Hepatocyte (in vitro differentiated cells): Measurements from ENCODE around the gene COX15. TPM values are rescaled to one million over a fixed set of nuclear protein-coding genes. Genes with fewer than 3 reads are reported as not detected.
A peak's percentile ranks its signal among the peaks of the same experiment; 100 is the strongest.

Source experiments
- DNase-seq: peaks from one replicate; pipeline ENCODE4 v3.0.0-alpha.2; 2016; ENCODE audit warnings: low spot score
- H2AFZ ChIP-seq: fragments of 200-600 bp; sonication (generic); 2 replicates; pipeline ENCODE4 v1.6.0; 2016; ENCODE audit warnings: antibody characterized with exemption, mild to moderate bottlenecking
- H3K27ac ChIP-seq: fragments of 200-600 bp; sonication (generic); 2 replicates; pipeline ENCODE4 v1.5.1; 2016; ENCODE audit warnings: mild to moderate bottlenecking
- H3K27me3 ChIP-seq: fragments of 200-600 bp; sonication (generic); 2 replicates; pipeline ENCODE4 v1.6.1; 2016
- H3K36me3 ChIP-seq: fragments of 200-600 bp; sonication (generic); replicated peaks from 2 replicates; pipeline ENCODE4 v1.5.1; 2016; ENCODE audit warnings: low read depth; ENCODE audit not compliant: insufficient read depth
- H3K4me1 ChIP-seq: fragments of 200-600 bp; sonication (generic); 2 replicates; pipeline ENCODE4 v1.5.1; 2016; ENCODE audit warnings: mild to moderate bottlenecking, moderate library complexity; ENCODE audit not compliant: insufficient read depth
- H3K4me2 ChIP-seq: fragments of 200-600 bp; sonication (generic); 2 replicates; pipeline ENCODE4 v1.6.0; 2016
- H3K4me3 ChIP-seq: fragments of 200-600 bp; sonication (generic); 2 replicates; pipeline ENCODE4 v1.5.1; 2016; ENCODE audit warnings: mild to moderate bottlenecking
- H3K79me2 ChIP-seq: fragments of 200-600 bp; sonication (generic); 2 replicates; pipeline ENCODE4 v1.6.0; 2017; ENCODE audit warnings: mild to moderate bottlenecking
- H3K9me2 ChIP-seq: fragments of 200-600 bp; sonication (generic); replicated peaks from 2 replicates; pipeline ENCODE4 v1.6.0; 2017; ENCODE audit warnings: mild to moderate bottlenecking; ENCODE audit not compliant: insufficient read depth
- H3K9me3 ChIP-seq: fragments of 200-600 bp; sonication (generic); 2 replicates; pipeline ENCODE4 v1.5.1; 2016; ENCODE audit warnings: low read depth, mild to moderate bottlenecking
- H4K20me1 ChIP-seq: fragments of 200-600 bp; sonication (generic); 2 replicates; pipeline ENCODE4 v1.6.0; 2016; ENCODE audit warnings: mild to moderate bottlenecking; ENCODE audit not compliant: insufficient read depth, poor library complexity, severe bottlenecking
- CTCF ChIP-seq: fragments of 200-600 bp; sonication (generic); IDR thresholded peaks from 2 replicates; pipeline ENCODE4 v1.5.1; 2016; ENCODE audit warnings: antibody characterized with exemption, mild to moderate bottlenecking; ENCODE audit not compliant: poor library complexity
- EZH2 ChIP-seq: fragments of 200-600 bp; sonication (generic); IDR thresholded peaks from 2 replicates; pipeline ENCODE4 v1.6.1; 2016; ENCODE audit warnings: antibody characterized with exemption, mild to moderate bottlenecking, borderline replicate concordance
- EZH2phosphoT487 ChIP-seq: fragments of 200-600 bp; sonication (generic); IDR thresholded peaks from one replicate; pipeline ENCODE4 v1.6.1; 2018; ENCODE audit warnings: antibody characterized with exemption, mild to moderate bottlenecking, low read depth, moderate library complexity; ENCODE audit not compliant: unreplicated experiment, severe bottlenecking
- WGBS: methylation state at CpG from one replicate; pipeline ENCODE4 v1.1.6; 2016; ENCODE audit warnings: low lambda C conversion rate; ENCODE audit errors: missing lambda C conversion rate; 5-methylcytosine and 5-hydroxymethylcytosine counted together
- polyA plus RNA-seq: library from polyadenylated mRNA; unstranded; fragments of >200 nt; fragmentation: Nextera tagmentation; extraction: Ambion mirVana; gene quantifications from 2 replicates; pipeline ENCODE4 v1.2.1, GENCODE V29; 2016
- total RNA-seq: library from RNA; depleted of rRNA; stranded (reverse); fragments of >200 nt; gene quantifications from 2 replicates; pipeline ENCODE4 v1.2.3, GENCODE V29; 2014

COX15 gene
- total and polyA plus RNA-seq, 2 experiments from 2014 or later = 28.5 to 42.0 TPM

GRCh38 chr10:99770408-99771045 is 38.6 kb upstream of the COX15 start:
- H3K27me3 ChIP-seq = no peaks in the 10 kb centered on the region
- H3K9me2 ChIP-seq = no peaks in the 10 kb centered on the region
- no peaks in the 10 kb centered on the region for H3K9me3 ChIP-seq
- H4K20me1 ChIP-seq = no peaks in the 10 kb centered on the region
- H3K4me3 ChIP-seq = no peak overlapping the region
- TF ChIP-seq EZH2 (no peak), CTCF (no peak), EZH2phosphoT487 (no peak)
- peak; percentile 37 for DNase-seq
- WGBS = 70% methylated on average over 4 of the region's 4 CpGs
- no peaks in the 10 kb centered on the region for H3K79me2 ChIP-seq
- H3K27ac ChIP-seq = peak overlapping the region; percentile 49
- H2AFZ ChIP-seq = no peak overlapping the region
- no peaks in the 10 kb centered on the region for H3K36me3 ChIP-seq
- no peak overlapping the region for H3K4me2 ChIP-seq
- H3K4me1 ChIP-seq = peaks cover 16% of the 10 kb centered on the region

GRCh38 chr10:99769706-99770105 is 37.8 kb upstream of the COX15 start:
- Histone ChIP-seq H4K20me1 (no peaks in the 10 kb centered on the region), H2AFZ (no peak overlapping the region), H3K4me1 (peaks cover 13% of the 10 kb centered on the region), H3K9me2 (no peaks in the 10 kb centered on the region), H3K4me3 (no peak overlapping the region), H3K9me3 (no peaks in the 10 kb centered on the region), H3K27me3 (no peaks in the 10 kb centered on the region), H3K36me3 (no peaks in the 10 kb centered on the region), H3K27ac (peak overlapping the region; percentile 49), H3K4me2 (no peak overlapping the region), H3K79me2 (no peaks in the 10 kb centered on the region)
- 93% methylated on average over 5 of the region's 5 CpGs for WGBS
- DNase-seq = no peak
- TF ChIP-seq CTCF = no peak
- no peak for TF ChIP-seq EZH2phosphoT487
- no peak for TF ChIP-seq EZH2

GRCh38 chr10:99768556-99768955 is 36.6 kb upstream of the COX15 start:
- WGBS = 91% methylated on average over 2 of the region's 2 CpGs

More at GRCh38 chr10:99768556-99768955, 36.6 kb upstream of the COX15 start:
- Histone ChIP-seq H3K27me3 (no peaks in the 10 kb centered on the region), H3K4me2 (no peak overlapping the region), H3K79me2 (no peaks in the 10 kb centered on the region), H3K9me3 (no peaks in the 10 kb centered on the region), H4K20me1 (no peaks in the 10 kb centered on the region), H3K27ac (no peak overlapping the region), H3K4me3 (no peak overlapping the region), H3K36me3 (no peaks in the 10 kb centered on the region), H3K9me2 (no peaks in the 10 kb centered on the region), H2AFZ (no peak overlapping the region), H3K4me1 (peaks cover 13% of the 10 kb centered on the region)
- TF ChIP-seq EZH2phosphoT487 (no peak), CTCF (no peak), EZH2 (no peak)
- DNase-seq = no peak
